ENCODE results near the gene TTC9. TPM values are rescaled to one million over a fixed set of nuclear protein-coding genes. Genes with fewer than 3 reads are reported as not detected.

TTC9 gene
- polyA plus RNA-seq, 2 of the 4 experiments (the other 2 are of a cell fraction), result 1.3 to 2.0 TPM

DNA sequence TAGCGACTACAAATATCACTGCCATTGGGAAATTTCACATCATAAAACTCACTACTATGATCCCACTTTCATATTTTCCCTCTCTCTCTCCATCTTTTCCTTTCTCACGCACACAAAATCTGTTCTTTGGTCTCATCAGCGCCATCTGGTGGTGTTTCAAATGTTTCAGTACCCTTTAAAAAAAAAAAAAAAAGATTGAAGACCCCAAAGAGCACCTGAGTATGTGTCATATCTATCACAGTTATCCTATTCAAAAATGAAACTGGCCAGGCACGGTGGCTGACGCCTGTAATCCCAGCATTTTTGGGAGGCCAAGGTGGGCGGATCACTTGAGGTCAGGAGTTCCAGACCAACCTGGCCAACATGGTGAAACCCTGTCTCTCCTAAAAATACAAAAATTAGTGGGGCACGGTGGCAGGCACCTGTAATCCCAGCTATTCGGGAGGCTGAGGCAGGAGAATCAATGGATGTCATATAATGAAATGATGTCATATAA is 72.4 kb downstream of the TTC9 start:
- H3K4me1 ChIP-seq, result peaks cover 36% of the 10 kb centered on the region
- H3K4me2 ChIP-seq, result peak overlapping the region; percentile 3; the same call in 1 of the 3 replicates
- WGBS (ENCODE audit: missing lambda C conversion rate), result 13% methylated on average over 8 of the region's 8 CpGs
- peak; percentile 58 to 70 for DNase-seq (ENCODE audit: low read depth in 1 of 2, low spot score in 1 of 2)
- POLR2A ChIA-PET, result no interaction called here
- H3K27ac ChIP-seq, result peak overlapping the region; percentile 11 to 61; a peak in 3 of 6 replicates
- TF ChIP-seq SMC3 (IDR thresholded peaks at IDR 0.05), result peak; percentile 81
- TF ChIP-seq, protein P1, sequence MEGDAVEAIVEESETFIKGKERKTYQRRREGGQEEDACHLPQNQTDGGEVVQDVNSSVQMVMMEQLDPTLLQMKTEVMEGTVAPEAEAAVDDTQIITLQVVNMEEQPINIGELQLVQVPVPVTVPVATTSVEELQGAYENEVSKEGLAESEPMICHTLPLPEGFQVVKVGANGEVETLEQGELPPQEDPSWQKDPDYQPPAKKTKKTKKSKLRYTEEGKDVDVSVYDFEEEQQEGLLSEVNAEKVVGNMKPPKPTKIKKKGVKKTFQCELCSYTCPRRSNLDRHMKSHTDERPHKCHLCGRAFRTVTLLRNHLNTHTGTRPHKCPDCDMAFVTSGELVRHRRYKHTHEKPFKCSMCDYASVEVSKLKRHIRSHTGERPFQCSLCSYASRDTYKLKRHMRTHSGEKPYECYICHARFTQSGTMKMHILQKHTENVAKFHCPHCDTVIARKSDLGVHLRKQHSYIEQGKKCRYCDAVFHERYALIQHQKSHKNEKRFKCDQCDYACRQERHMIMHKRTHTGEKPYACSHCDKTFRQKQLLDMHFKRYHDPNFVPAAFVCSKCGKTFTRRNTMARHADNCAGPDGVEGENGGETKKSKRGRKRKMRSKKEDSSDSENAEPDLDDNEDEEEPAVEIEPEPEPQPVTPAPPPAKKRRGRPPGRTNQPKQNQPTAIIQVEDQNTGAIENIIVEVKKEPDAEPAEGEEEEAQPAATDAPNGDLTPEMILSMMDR (IDR thresholded peaks at IDR 0.05), result peak; percentile 77
- TF ChIP-seq JUN (IDR thresholded peaks at IDR 0.05), result no peak
- TF ChIP-seq RAD21 (conservative IDR thresholded peaks at IDR 0.05 in 1 of 2, IDR thresholded peaks at IDR 0.05 in 1 of 2), result peak; percentile 55 to 67
- peak in 1 of 2 experiments; percentile 59; a peak in 3 of 6 replicates for ATAC-seq
- no peak overlapping the region for H3K4me3 ChIP-seq
- CTCF ChIA-PET, result interaction anchor here (0.6 to 3.8 kb wide), 35 partner anchors 9 to 884 kb away, joined by 3 to 18 read pairs (median 4); no protein-coding TSS in a partner anchor
- FAIRE-seq, result no peak
- no peaks in the 10 kb centered on the region for H3K9me3 ChIP-seq

DNA sequence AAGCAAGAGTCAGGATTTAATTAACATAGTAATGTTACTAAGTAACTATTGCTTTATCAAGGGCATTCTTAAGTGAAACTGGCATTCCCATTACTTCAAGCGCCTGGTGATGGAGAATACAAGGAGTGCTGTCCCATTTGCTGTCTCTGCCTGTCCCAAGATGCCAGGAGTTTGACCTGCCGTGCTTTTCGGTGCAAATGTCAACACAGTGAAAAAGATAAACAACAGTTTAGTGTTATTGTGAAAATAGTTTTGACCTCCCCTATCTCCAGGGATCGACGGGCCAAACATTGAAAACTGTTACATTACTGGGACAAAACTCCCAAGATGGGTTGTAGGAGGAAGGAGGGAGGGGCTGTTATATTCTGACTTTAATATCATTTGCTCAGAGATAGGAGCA is 74.8 kb downstream of the TTC9 start:
- ChIA-PET CTCF (interaction anchor here (0.6 to 3.8 kb wide), 3 partner anchors 29 to 101 kb away, joined by 3 to 18 read pairs (median 3); no protein-coding TSS in a partner anchor), POLR2A (no interaction called here)
- ATAC-seq (no peak), DNase-seq (ENCODE audit: low read depth in 1 of 2, low spot score in 1 of 2) (no peak), FAIRE-seq (no peak)
- no peaks in the 10 kb centered on the region for H3K9me3 ChIP-seq
- peaks cover 36% of the 10 kb centered on the region for H3K4me1 ChIP-seq
- H3K27ac ChIP-seq, result peak overlapping the region; percentile 9 to 40; a peak in 2 of 6 replicates
- no peak overlapping the region for H3K4me3 ChIP-seq
- H3K4me2 ChIP-seq, result peak overlapping the region; percentile 53
- TF ChIP-seq HOXB13 (CRISPR knock-in tag; IDR thresholded peaks at IDR 0.05; ENCODE audit: low read depth) (no peak), FOXS1 (CRISPR knock-in tag; IDR thresholded peaks at IDR 0.05) (no peak), CBX8 (IDR thresholded peaks at IDR 0.05) (no peak), MAZ (IDR thresholded peaks at IDR 0.05; ENCODE audit: borderline replicate concordance, low read depth, low read length) (no peak), FOSL2 (IDR thresholded peaks at IDR 0.05) (no peak), FOSL2 (CRISPR knock-in tag; IDR thresholded peaks at IDR 0.05) (no peak), HDAC2 (IDR thresholded peaks at IDR 0.05) (no peak), NFE2L2 (conservative IDR thresholded peaks at IDR 0.05; ENCODE audit: low read length) (no peak), RNF2 (IDR thresholded peaks at IDR 0.05; ENCODE audit: borderline replicate concordance, low read depth) (no peak), POLR2AphosphoS2 (conservative IDR thresholded peaks at IDR 0.05; ENCODE audit: low read length) (no peak), CHD2 (IDR thresholded peaks at IDR 0.05; ENCODE audit: low read length, partially characterized antibody) (no peak), MYC (IDR thresholded peaks at IDR 0.05; ENCODE audit: borderline replicate concordance, low read length) (no peak), HES2 (IDR thresholded peaks at IDR 0.05) (no peak), MAX (IDR thresholded peaks at IDR 0.05) (no peak)
- 27% methylated on average over 5 of the region's 5 CpGs for WGBS (ENCODE audit: missing lambda C conversion rate)

DNA sequence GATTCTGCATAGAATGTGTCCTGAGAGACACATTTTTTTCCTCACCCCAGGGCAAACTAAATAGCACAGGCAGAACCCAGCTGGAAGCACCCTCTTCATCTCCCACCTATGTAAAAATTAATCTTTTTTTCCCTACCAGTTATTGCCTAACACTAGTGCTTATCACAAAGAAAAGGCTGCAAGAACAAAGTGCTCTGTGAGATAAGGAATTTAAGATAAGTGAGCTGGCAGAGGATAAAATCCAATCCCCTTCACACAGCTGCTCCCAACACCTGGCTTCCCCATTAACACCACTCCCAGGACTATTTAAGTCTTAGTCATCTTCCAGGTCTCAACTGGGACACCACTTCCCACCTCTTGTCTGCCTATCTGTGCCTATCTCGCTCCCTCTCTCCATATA is 75.2 kb downstream of the TTC9 start:
- Histone ChIP-seq H3K4me3 (no peak overlapping the region), H3K27ac (peak overlapping the region; percentile 37 to 40; a peak in 4 of 6 replicates), H3K9me3 (no peaks in the 10 kb centered on the region), H3K4me1 (peaks cover 39% of the 10 kb centered on the region), H3K4me2 (peak overlapping the region; percentile 53)
- ChIA-PET CTCF (interaction anchor here (1.1 kb wide), 1 partner anchor 139 kb away, joined by 3 read pairs; no protein-coding TSS in a partner anchor), POLR2A (no interaction called here)
- no peak for TF ChIP-seq ZC3H11A (IDR thresholded peaks at IDR 0.05)
- TF ChIP-seq MAZ (IDR thresholded peaks at IDR 0.05; ENCODE audit: borderline replicate concordance, low read depth, low read length), result no peak
- no peak for TF ChIP-seq HEYL (CRISPR knock-in tag; IDR thresholded peaks at IDR 0.05)
- no peak; a peak in 1 of 6 replicates for ATAC-seq
- 88% methylated on average over 1 of the region's 1 CpG for WGBS (ENCODE audit: missing lambda C conversion rate)
- no peak for FAIRE-seq
- no peak for DNase-seq (ENCODE audit: low read depth in 1 of 2, low spot score in 1 of 2)
